Measurements from ENCODE around the gene C2orf69. TPM values are rescaled to one million over a fixed set of nuclear protein-coding genes. Genes with fewer than 3 reads are reported as not detected.

The C2orf69 gene
- total RNA-seq, 2 experiments from 2014 or later = 17.9 to 18.9 TPM

- H3K27me3 Mint-ChIP-seq = no peaks in the 10 kb centered on the region
- H3K4me3 Mint-ChIP-seq = no peak overlapping the region
- no peaks in the 10 kb centered on the region for H3K9me3 Mint-ChIP-seq
- DNase-seq = no peak
- intact Hi-C loops (cut with micrococcal nuclease) = no loop called here
- H3K36me3 Mint-ChIP-seq = peaks cover 20% of the 10 kb centered on the region
- ChIA-PET POLR2A (no interaction called here), CTCF (no interaction called here)
- H3K4me1 Mint-ChIP-seq (ENCODE audit: low read depth) = peaks cover 12% of the 10 kb centered on the region
- H3K27ac Mint-ChIP-seq = no peak overlapping the region
Observed at GRCh38 chr2:199926806-199927205, 15.7 kb downstream of the C2orf69 start.

- DNase-seq = no peak
- CTCF ChIA-PET = no interaction called here
- H3K36me3 Mint-ChIP-seq = peaks cover 17% of the 10 kb centered on the region
- intact Hi-C loops (cut with micrococcal nuclease) = loop anchor here (2.0 kb wide), 1 partner anchor 17 kb away; the partner anchor contains the start of gene C2orf69
- no peaks in the 10 kb centered on the region for H3K9me3 Mint-ChIP-seq
- peaks cover 6% of the 10 kb centered on the region for H3K4me1 Mint-ChIP-seq (ENCODE audit: low read depth)
- no peaks in the 10 kb centered on the region for H3K27me3 Mint-ChIP-seq
- H3K27ac Mint-ChIP-seq = no peak overlapping the region
- POLR2A ChIA-PET = no interaction called here
- H3K4me3 Mint-ChIP-seq = no peak overlapping the region
Observed at GRCh38 chr2:199928226-199928625, 17.1 kb downstream of the C2orf69 start.

GRCh38 chr2:199928626-199929025 is 17.5 kb downstream of the C2orf69 start:
- H3K4me3 Mint-ChIP-seq = no peak overlapping the region
- CTCF ChIA-PET = no interaction called here
- H3K36me3 Mint-ChIP-seq = peaks cover 17% of the 10 kb centered on the region
- intact Hi-C loops (cut with micrococcal nuclease) = loop anchor here (2.0 kb wide), 1 partner anchor 18 kb away; the partner anchor contains the start of gene C2orf69
- no peak overlapping the region for H3K27ac Mint-ChIP-seq
- POLR2A ChIA-PET = no interaction called here
- H3K9me3 Mint-ChIP-seq = no peaks in the 10 kb centered on the region
- no peaks in the 10 kb centered on the region for H3K27me3 Mint-ChIP-seq
- no peak for DNase-seq
- H3K4me1 Mint-ChIP-seq (ENCODE audit: low read depth) = peaks cover 6% of the 10 kb centered on the region

- H3K9me3 Mint-ChIP-seq = no peaks in the 10 kb centered on the region
- POLR2A ChIA-PET = no interaction called here
- no peak overlapping the region for H3K27ac Mint-ChIP-seq
- H3K4me1 Mint-ChIP-seq (ENCODE audit: low read depth) = no peaks in the 10 kb centered on the region
- DNase-seq = no peak
- H3K4me3 Mint-ChIP-seq = no peak overlapping the region
- CTCF ChIA-PET = no interaction called here
- H3K36me3 Mint-ChIP-seq = peaks cover 18% of the 10 kb centered on the region
- intact Hi-C loops (cut with micrococcal nuclease) = loop anchor here (2.0 kb wide), 1 partner anchor 18 kb away; the partner anchor contains the start of gene C2orf69
- H3K27me3 Mint-ChIP-seq = no peaks in the 10 kb centered on the region
Observed at GRCh38 chr2:199929262-199929661, 18.2 kb downstream of the C2orf69 start.

- DNase-seq = no peak
- H3K27me3 Mint-ChIP-seq = no peaks in the 10 kb centered on the region
- intact Hi-C loops (cut with micrococcal nuclease) = no loop called here
- H3K27ac Mint-ChIP-seq = no peak overlapping the region
- H3K4me3 Mint-ChIP-seq = no peak overlapping the region
- ChIA-PET CTCF (no interaction called here), POLR2A (no interaction called here)
- no peaks in the 10 kb centered on the region for H3K4me1 Mint-ChIP-seq (ENCODE audit: low read depth)
- no peaks in the 10 kb centered on the region for H3K9me3 Mint-ChIP-seq
- peaks cover 11% of the 10 kb centered on the region for H3K36me3 Mint-ChIP-seq
Observed at GRCh38 chr2:199932312-199932855, 21.3 kb downstream of the C2orf69 start.

GRCh38 chr2:199933466-199933865 is 22.4 kb downstream of the C2orf69 start:
- ChIA-PET POLR2A (no interaction called here), CTCF (no interaction called here)
- Mint-ChIP-seq H3K27me3 (no peaks in the 10 kb centered on the region), H3K9me3 (no peaks in the 10 kb centered on the region), H3K4me1 (ENCODE audit: low read depth) (no peaks in the 10 kb centered on the region), H3K36me3 (peaks cover 14% of the 10 kb centered on the region), H3K27ac (no peak overlapping the region), H3K4me3 (no peak overlapping the region)
- no peak for DNase-seq
- intact Hi-C loops (cut with micrococcal nuclease) = no loop called here

GRCh38 chr2:199936554-199936953 is 25.5 kb downstream of the C2orf69 start:
- Mint-ChIP-seq H3K27me3 (no peaks in the 10 kb centered on the region), H3K9me3 (no peaks in the 10 kb centered on the region), H3K4me3 (no peak overlapping the region), H3K4me1 (ENCODE audit: low read depth) (peaks cover 5% of the 10 kb centered on the region), H3K36me3 (peaks cover 11% of the 10 kb centered on the region), H3K27ac (no peak overlapping the region)
- DNase-seq = no peak
- intact Hi-C loops (cut with micrococcal nuclease) = no loop called here
- ChIA-PET CTCF (interaction anchor here (1.0 kb wide), 1 partner anchor 44 kb away, joined by 3 read pairs; no protein-coding TSS in a partner anchor), POLR2A (no interaction called here)

GRCh38 chr2:199940373-199940772 is 29.3 kb downstream of the C2orf69 start:
- Mint-ChIP-seq H3K4me1 (ENCODE audit: low read depth) (peaks cover 7% of the 10 kb centered on the region), H3K9me3 (no peaks in the 10 kb centered on the region), H3K27ac (no peak overlapping the region), H3K27me3 (no peaks in the 10 kb centered on the region), H3K4me3 (no peak overlapping the region), H3K36me3 (peaks cover 14% of the 10 kb centered on the region)
- no peak for DNase-seq
- intact Hi-C loops (cut with micrococcal nuclease) = loop anchor here (5.0 kb wide), 1 partner anchor 88 kb away; the partner anchor contains the start of gene FTCDNL1
- ChIA-PET CTCF (interaction anchor here (0.6 to 2.2 kb wide), 9 partner anchors 9 to 1324 kb away, joined by 3 to 7 read pairs (median 3); no protein-coding TSS in a partner anchor), POLR2A (no interaction called here)

- intact Hi-C loops (cut with micrococcal nuclease) = loop anchor here (5.0 kb wide), 1 partner anchor 91 kb away; the partner anchor contains the start of gene FTCDNL1
- H3K36me3 Mint-ChIP-seq = peaks cover 21% of the 10 kb centered on the region
- DNase-seq = no peak
- peaks cover 11% of the 10 kb centered on the region for H3K4me1 Mint-ChIP-seq (ENCODE audit: low read depth)
- H3K27ac Mint-ChIP-seq = no peak overlapping the region
- POLR2A ChIA-PET = no interaction called here
- H3K4me3 Mint-ChIP-seq = no peak overlapping the region
- CTCF ChIA-PET = no interaction called here
- no peaks in the 10 kb centered on the region for H3K9me3 Mint-ChIP-seq
- H3K27me3 Mint-ChIP-seq = no peaks in the 10 kb centered on the region
Observed at GRCh38 chr2:199943373-199943772, 32.3 kb downstream of the C2orf69 start.

GRCh38 chr2:199946196-199946595 is 35.1 kb downstream of the C2orf69 start:
- POLR2A ChIA-PET = no interaction called here
- Mint-ChIP-seq H3K27ac (no peak overlapping the region), H3K4me1 (ENCODE audit: low read depth) (peaks cover 10% of the 10 kb centered on the region), H3K27me3 (no peaks in the 10 kb centered on the region), H3K36me3 (peaks cover 27% of the 10 kb centered on the region), H3K9me3 (no peaks in the 10 kb centered on the region), H3K4me3 (no peak overlapping the region)
- DNase-seq = no peak
- CTCF ChIA-PET = no interaction called here
- intact Hi-C loops (cut with micrococcal nuclease) = no loop called here

GRCh38 chr2:199946836-199947235 is 35.7 kb downstream of the C2orf69 start:
- H3K4me3 Mint-ChIP-seq = no peak overlapping the region
- ChIA-PET CTCF (interaction anchor here (0.6 kb wide), 1 partner anchor 58 kb away, joined by 3 read pairs; no protein-coding TSS in a partner anchor), POLR2A (no interaction called here)
- no peak for DNase-seq
- H3K27me3 Mint-ChIP-seq = no peaks in the 10 kb centered on the region
- peaks cover 27% of the 10 kb centered on the region for H3K36me3 Mint-ChIP-seq
- H3K4me1 Mint-ChIP-seq (ENCODE audit: low read depth) = peaks cover 10% of the 10 kb centered on the region
- no peaks in the 10 kb centered on the region for H3K9me3 Mint-ChIP-seq
- no peak overlapping the region for H3K27ac Mint-ChIP-seq
- intact Hi-C loops (cut with micrococcal nuclease) = no loop called here

- H3K4me1 Mint-ChIP-seq (ENCODE audit: low read depth) = peaks cover 32% of the 10 kb centered on the region
- no peak overlapping the region for H3K4me3 Mint-ChIP-seq
- no peaks in the 10 kb centered on the region for H3K27me3 Mint-ChIP-seq
- ChIA-PET POLR2A (no interaction called here), CTCF (no interaction called here)
- H3K27ac Mint-ChIP-seq = peak overlapping the region; percentile 52
- intact Hi-C loops (cut with micrococcal nuclease) = no loop called here
- H3K36me3 Mint-ChIP-seq = peaks cover 28% of the 10 kb centered on the region
- DNase-seq = peak; percentile 35
- no peaks in the 10 kb centered on the region for H3K9me3 Mint-ChIP-seq
Observed at GRCh38 chr2:199950396-199950795, 39.3 kb downstream of the C2orf69 start.

GRCh38 chr2:199951023-199951422 is 39.9 kb downstream of the C2orf69 start:
- H3K27ac Mint-ChIP-seq = peak overlapping the region; percentile 45
- CTCF ChIA-PET = no interaction called here

More at GRCh38 chr2:199951023-199951422, 39.9 kb downstream of the C2orf69 start:
- no peak for DNase-seq
- Mint-ChIP-seq H3K27me3 (no peaks in the 10 kb centered on the region), H3K4me1 (ENCODE audit: low read depth) (peaks cover 32% of the 10 kb centered on the region), H3K36me3 (peaks cover 28% of the 10 kb centered on the region), H3K9me3 (no peaks in the 10 kb centered on the region), H3K4me3 (no peak overlapping the region)
- POLR2A ChIA-PET = no interaction called here
- intact Hi-C loops (cut with micrococcal nuclease) = no loop called here

Data from activated CD4-positive, alpha-beta memory T cell treated with anti-CD3 and anti-CD28 coated beads for 36 hours (primary cell).